ENCODE data around the gene TNNT1.

- TF ChIP-seq CTCF (IDR thresholded peaks at IDR 0.05; ENCODE audit: low read depth, low read length) = no peak
- TF ChIP-seq POLR2A (IDR thresholded peaks at IDR 0.05; ENCODE audit: extremely low read depth, insufficient read length) = no peak
These were observed 22.4 kb upstream of the TNNT1 start for GRCh38 chr19:55171440-55171839.

All from NB4 (cell line).